HG02571 (cell line): ENCODE measurements around the gene ODF2L.

Source experiments
- ATAC-seq: cut with Tn5 transposase; IDR thresholded peaks from one replicate; pipeline ENCODE4 v1.9.1; 2021; ENCODE audit warnings: mild to moderate bottlenecking, moderate library complexity; ENCODE audit not compliant: unreplicated experiment

Gene ODF2L

GRCh38 chr1:86324130-86324822 is 71.8 kb downstream of the ODF2L start:
- ATAC-seq: no peak

GRCh38 chr1:86322241-86322640 is 73.9 kb downstream of the ODF2L start:
- ATAC-seq: no peak

- ATAC-seq: no peak
Observed at GRCh38 chr1:86318436-86318835, 77.7 kb downstream of the ODF2L start.

GRCh38 chr1:86317926-86318325 is 78.2 kb downstream of the ODF2L start:
- ATAC-seq: no peak

GRCh38 chr1:86305731-86306130 is 90.4 kb downstream of the ODF2L start:
- no peak for ATAC-seq

- ATAC-seq: no peak
Observed at GRCh38 chr1:86303041-86303690, 93.0 kb downstream of the ODF2L start.
